Eye (tissue), 1 donor: ENCODE results near the gene EIF4G3.
A peak's percentile ranks its signal among the peaks of the same experiment; 100 is the strongest.
"Not testable (repeated sequence)": the region's sequence is repeated elsewhere in the genome, so short reads cannot be mapped to it uniquely, and the experiment has no call there.

Source experiments
- DNase-seq: peaks from one replicate; pipeline ENCODE4 v3.0.0-alpha.2; 2015

EIF4G3 gene

GRCh38 chr1:21176586-21177555 lies at the start of gene EIF4G3:
TSS of gene EIF4G3 (minus strand) at chr1:21176897. CDS start at chr1:21002742, 174,155 bp downstream.
- DNase-seq, result peak; percentile 100

- DNase-seq, result no peak
Measured at GRCh38 chr1:21225065-21225464, 48.4 kb upstream of the EIF4G3 start.

DNA sequence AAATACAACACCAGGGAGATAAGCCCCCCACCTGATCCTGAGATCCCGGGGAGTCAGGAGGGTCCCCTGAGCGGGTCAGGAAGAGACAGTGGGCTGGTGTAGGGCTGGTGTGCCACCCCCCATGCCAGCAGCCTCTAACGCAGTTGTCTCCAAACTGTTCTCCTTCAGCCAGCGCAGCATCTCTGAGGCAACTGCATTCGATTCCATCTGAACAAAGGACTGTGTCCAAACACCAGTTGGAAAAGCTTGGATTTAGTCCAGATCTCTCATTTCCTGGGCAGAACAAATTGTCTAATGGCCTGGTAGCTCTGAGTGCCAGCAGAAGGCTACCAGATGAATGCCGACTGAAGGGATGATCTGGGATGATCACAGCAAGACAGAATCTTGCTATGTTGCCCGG lies 44.1 kb upstream of the EIF4G3 start:
- DNase-seq, result no peak

DNA sequence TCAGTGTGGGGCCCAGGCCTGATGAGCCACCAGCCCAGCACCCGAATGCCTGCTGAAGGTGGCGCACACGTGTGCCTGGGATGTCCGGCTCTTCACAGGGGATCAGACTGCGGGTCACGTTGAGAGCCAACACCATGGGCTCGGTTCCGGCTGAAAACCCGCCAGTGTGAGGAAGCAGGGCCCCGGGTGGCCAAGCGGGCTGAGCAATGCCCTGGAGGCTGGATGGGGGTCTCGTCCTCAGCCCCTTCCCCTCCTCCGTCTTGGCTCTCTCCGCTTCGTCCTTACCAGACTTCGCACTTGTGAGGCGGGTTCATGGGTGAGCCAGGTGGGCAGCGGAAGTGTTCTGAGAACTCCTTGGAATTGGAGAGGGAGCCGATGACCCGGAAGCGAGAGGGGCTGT lies 43.0 kb upstream of the EIF4G3 start:
- no peak for DNase-seq

- peak; percentile 25 for DNase-seq
Measured at GRCh38 chr1:21217812-21218596, 41.3 kb upstream of the EIF4G3 start.

DNA sequence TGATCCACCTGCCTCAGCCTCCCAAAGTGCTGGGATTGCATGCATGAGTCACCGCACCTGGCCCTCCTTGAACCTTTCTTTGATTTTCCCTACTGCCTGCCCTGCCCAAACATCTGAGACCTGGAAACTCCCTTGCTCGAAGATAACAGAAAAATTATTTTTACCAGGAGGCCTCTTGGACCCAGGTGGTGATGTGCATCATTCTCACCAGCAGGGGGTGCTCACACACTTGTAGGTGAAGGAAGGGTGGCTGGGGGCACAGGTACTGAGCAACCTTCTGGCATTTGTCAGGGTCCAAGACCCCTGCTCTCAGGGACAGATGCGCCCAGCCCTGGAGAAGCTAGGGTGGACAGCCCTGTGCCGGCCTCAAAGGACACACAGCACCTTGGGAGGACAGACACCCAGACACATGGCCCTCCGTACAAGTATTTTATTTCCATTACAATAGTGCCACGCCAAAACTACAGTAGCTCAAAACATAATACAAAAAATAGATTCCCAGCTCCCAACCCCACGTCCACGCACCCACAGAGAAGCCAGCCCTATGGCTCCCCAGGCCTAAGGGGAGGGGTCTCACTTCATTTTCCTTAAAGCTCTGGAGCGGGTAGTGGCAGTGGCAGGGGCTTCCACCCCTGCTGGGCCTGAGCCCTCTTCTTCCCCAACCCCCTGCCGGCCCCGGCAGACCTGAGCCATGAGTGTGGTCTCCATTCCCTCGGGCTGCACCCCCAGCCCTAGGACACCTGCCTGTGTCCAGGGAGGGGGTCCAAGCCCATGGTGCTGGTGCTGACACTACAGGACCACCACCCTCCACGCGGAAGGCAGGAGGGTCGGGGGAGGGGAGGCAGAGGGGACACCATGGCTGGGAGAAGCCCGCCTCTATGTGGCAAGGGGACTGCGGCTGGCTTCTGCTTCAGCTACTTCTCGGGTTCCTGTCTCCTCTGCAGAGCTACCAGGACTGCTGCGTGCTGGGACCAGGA lies 40.4 kb upstream of the EIF4G3 start:
- DNase-seq, result peak; percentile 55

- no peak for DNase-seq
Measured at GRCh38 chr1:21212126-21212525, 35.4 kb upstream of the EIF4G3 start.

DNA sequence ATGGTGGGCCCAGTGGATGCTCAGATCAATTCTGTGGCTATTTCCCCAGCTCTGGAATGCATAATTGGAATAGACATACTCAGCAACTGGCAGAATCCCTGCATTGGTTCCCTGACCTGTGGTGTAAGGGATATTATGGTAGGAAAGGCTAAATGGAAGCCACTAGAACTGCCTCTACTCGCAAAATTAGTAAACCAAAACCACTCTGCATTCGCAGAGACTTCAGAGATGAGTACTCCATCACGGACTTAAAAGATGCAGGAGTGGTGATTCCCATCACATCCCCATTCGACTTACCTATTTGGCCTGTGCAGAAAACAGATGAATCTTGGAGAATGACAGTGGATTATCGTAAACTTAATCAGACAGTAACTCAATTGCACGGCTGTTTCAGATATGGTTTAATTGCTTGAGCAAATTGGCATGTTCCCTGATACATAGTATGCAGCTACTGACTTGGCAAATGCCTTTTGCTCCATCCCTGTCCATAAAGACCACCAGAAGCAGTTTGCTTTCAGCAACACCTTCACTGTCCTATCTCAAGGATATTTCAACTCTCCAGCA lies 31.5 kb upstream of the EIF4G3 start:
- DNase-seq, result not testable (repeated sequence)

- DNase-seq, result no peak
Measured at GRCh38 chr1:21206117-21206516, 29.4 kb upstream of the EIF4G3 start.

- DNase-seq, result no peak
Measured at GRCh38 chr1:21205416-21205815, 28.7 kb upstream of the EIF4G3 start.

DNA sequence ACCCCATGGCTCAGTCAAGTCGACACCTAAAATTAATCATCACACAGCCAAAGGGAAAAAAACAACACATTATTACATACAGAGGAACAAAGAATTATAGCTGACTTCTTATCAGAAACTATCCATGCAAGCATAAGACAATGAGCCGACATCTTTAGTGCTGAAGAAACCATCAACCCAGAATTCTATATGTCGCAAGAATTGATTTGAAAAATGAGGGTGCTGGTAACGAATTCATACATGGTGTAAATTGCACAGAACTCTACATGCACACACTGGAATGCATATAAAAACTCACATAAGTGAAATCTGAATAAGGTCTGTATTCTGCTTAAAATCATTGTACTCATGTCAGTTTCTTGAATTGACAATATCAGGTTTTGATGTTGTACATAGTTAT lies 25.0 kb upstream of the EIF4G3 start:
- DNase-seq, result no peak

DNA sequence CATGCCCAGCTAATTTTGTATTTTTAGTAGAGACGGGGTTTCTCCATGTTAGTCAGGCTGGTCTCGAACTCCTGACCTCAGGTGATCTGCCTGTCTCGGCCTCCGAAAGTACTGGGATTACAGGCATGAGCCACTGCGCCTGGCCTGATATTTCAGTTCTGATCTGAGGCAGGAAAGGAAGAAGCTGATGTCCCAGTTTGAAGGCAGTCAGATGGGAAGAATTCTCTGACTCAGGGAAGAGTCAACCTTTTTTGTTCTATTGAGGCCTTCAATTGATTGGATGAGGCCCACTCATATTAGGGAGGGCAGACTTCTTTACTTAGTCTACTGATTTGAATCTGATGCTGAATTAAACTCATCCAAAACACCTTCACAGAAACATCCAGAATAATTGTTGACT lies 24.5 kb upstream of the EIF4G3 start:
- DNase-seq, result not testable (repeated sequence)

GRCh38 chr1:21200767-21201166 lies 24.1 kb upstream of the EIF4G3 start:
- DNase-seq, result no peak

DNA sequence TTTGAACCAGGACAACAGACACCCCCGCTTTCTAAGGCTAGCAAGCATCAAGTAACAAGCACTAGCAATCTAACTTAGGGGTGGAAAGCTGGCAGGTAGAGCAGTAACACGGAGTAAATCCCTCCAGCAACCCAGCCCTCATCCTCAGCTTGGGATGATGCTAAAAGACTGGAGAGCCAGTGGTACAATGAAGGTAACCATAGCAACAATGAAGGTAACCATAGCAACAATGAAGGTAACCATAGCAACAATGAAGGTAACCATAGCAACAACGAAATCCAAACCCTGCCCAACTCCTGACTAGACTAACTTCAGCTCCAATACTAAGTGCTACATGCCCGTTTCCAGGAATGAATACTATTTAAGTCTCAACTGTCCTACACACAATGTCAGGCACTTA lies 22.2 kb upstream of the EIF4G3 start:
- peak; percentile 39 for DNase-seq

DNA sequence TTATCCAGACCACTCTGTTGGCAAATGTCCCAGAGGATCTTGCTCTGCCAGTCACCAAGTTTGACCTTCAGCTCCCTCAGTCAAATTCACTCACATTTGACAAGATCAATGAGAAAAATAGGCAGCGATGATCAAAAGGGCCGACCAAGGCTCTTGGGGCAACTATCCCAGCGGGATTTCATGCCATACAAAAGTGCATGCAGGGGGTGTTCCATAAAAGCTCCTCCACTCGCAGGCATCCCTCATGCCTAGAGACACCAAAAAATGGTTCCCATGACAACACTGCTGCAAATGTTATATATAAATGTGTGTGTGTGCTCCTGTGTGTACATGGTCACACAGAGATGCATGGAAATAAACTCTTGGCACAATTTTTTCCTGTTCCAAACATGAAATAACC lies 16.2 kb upstream of the EIF4G3 start:
- DNase-seq, result peak; percentile 59

DNA sequence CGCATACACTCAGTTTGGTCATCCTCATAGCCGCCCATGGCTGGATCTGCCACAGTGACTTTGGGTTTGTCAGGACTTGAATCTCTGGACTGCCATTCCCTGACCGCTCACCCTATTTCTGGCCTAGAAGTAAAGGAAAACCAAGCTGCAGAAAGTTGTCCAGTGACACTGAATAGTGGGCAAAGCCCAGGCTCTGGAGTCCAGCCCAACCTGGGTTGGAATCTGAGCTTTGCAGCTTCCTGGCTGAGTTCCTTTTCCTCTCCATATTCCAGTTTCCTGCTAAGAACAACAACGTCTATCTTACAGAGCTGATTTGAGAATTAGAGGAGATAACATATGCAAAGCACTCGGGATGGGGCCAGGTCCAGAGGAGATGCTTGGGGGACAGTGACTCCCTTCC lies 15.6 kb upstream of the EIF4G3 start:
- no peak for DNase-seq

GRCh38 chr1:21190771-21191170 lies 14.1 kb upstream of the EIF4G3 start:
- not testable (repeated sequence) for DNase-seq

GRCh38 chr1:21189906-21190500 lies 13.3 kb upstream of the EIF4G3 start:
- no peak for DNase-seq

- no peak for DNase-seq
Measured at GRCh38 chr1:21189421-21189820, 12.7 kb upstream of the EIF4G3 start.

DNA sequence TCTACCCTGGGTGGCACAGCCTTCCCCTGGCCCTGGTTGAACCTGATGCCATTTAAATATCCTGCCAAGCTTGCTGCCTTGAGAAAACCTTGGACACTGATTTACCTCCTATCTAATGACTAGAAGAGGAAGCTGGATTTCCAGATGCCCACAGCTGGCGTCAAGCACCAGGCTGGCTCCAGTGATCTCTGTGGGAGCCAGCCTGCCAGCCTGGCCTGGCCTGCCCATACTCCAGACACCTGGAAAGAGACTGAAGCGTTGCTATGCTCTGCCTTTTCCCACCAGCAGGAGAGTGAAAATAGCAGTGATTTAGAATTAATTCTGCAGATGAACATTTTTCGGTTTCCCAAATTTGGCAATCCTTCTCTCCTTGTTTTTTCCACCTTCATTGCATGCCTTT lies 11.5 kb upstream of the EIF4G3 start:
- DNase-seq, result no peak

DNA sequence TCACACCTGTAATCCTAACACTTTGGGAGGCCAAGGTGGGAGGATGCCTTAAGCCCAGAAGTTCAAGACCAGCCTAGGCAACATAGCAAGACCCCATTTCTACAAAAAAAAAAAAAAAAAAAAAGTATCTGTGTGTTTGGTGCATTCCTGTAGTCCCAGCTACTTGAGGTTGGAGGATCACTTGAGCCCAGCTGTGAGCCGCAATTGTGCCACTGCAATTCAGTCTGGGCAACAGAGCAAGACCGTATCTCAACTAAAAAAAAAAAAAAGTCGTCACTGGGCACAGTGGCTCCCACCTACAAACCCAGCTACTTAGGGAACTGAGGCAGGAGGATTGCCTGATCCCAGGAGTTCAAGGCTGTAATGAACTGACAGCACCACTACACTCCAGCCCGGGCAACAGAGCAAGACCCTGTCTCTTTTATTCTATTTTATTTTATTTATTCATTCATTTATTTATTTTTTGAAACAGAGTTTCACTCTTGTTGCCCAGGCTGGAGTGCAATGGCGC lies 8.6 kb upstream of the EIF4G3 start:
- DNase-seq, result no peak

GRCh38 chr1:21184276-21184675 lies 7.6 kb upstream of the EIF4G3 start:
- DNase-seq, result no peak
